ENCODE measurements around the gene DGKH. TPM values are rescaled to one million over a fixed set of nuclear protein-coding genes. Genes with fewer than 3 reads are reported as not detected.
A peak's percentile ranks its signal among the peaks of the same experiment; 100 is the strongest.
"Not testable (repeated sequence)": the region's sequence is repeated elsewhere in the genome, so short reads cannot be mapped to it uniquely, and the experiment has no call there.

Gene DGKH
- total RNA-seq, 1 experiment from 2014 or later, result 3.7 TPM

DNA sequence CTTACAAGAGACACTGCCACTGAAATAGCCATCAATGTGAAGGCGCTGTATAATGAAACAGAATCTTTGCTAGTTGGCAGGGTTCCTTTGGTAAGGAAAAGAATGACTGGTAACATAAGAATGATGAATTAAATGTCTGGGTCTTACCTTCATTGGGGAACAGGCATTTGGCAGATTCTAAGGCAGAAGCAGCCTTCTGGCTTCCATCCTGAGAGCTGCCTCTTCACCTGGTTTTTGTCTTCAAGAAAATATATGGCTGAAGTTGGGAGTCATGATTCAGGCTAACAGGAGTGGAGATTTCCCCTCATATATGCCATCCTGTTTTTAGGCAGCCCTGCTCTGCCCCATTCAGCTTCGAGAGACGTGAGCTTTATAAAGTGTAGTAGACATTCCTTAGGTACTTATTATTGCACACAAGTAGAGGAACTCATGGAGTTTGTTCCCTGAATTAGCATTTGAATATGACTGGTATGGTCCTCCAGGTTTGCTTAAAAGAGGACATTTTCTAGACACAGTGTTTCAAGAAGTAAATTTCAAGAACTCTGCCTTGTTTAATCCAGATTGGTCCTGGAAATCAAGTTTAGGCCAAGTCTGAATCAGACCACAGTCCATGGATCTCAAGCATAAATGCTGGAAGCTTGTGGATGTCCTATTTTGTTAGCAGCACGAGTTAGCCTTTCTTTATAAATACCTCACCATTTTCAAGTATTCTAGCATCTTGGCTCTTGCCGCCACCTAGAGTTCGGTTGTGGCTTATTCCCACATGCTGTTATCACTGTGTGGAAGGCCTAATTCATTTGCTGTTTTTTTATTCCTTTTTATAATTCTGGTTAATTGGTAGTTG, 167.4 kb downstream of the DGKH start:
- Histone ChIP-seq H3K36me3 (peaks cover 55% of the 10 kb centered on the region), H3K27me3 (no peaks in the 10 kb centered on the region), H3K9me3 (peaks cover 6% of the 10 kb centered on the region; the same call in 1 of the 2 replicates), H3K4me3 (no peak overlapping the region)
- peak; percentile 33 for DNase-seq

DNA sequence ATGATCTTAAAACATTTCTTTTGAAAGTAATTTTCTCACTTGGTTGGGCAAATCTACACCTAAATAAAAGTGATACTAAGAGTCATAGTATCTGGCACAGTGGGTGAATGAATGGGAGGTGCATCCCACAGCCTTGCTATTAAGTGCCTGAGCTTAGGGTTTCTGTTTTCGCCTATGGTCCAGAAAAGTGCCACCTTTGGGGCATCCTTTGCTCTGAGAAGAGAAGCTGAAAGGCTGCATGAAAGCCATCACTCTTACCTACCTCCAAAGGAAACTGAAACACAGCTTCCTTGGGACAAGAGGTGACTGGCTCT, 167.9 kb downstream of the DGKH start:
- Histone ChIP-seq H3K4me3 (no peak overlapping the region), H3K27me3 (no peaks in the 10 kb centered on the region), H3K36me3 (peaks cover 51% of the 10 kb centered on the region), H3K9me3 (peaks cover 2% of the 10 kb centered on the region; the same call in 1 of the 2 replicates)
- no peak for DNase-seq

GRCh38 chr13:42218576-42218975, 170.1 kb downstream of the DGKH start:
- Histone ChIP-seq H3K4me3 (no peak overlapping the region), H3K36me3 (peaks cover 41% of the 10 kb centered on the region), H3K9me3 (no peaks in the 10 kb centered on the region), H3K27me3 (no peaks in the 10 kb centered on the region)
- peak; percentile 76 for DNase-seq

DNA sequence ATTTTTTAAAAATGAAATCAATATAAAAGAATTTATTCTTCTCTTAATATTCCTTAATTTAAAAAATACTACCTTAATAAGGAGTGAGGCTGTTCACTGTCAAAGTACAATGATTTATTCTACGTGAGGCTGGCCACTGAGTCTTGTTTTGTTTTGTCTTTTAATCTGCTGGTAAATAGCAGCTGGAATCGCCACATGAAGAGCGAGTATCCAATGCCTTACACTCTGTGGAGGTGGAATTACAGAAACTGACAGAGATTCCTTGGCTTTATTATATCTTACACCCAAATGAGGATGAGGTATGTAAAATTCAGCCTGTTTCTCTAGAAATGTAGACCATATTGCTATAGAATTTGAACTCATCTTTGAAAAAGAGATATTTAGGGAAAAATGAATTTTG, 170.6 kb downstream of the DGKH start:
- H3K27me3 ChIP-seq, result no peaks in the 10 kb centered on the region
- peaks cover 38% of the 10 kb centered on the region for H3K36me3 ChIP-seq
- no peak overlapping the region for H3K4me3 ChIP-seq

GRCh38 chr13:42219876-42220275, 171.4 kb downstream of the DGKH start:
- Histone ChIP-seq H3K4me3 (no peak overlapping the region), H3K36me3 (peaks cover 34% of the 10 kb centered on the region), H3K9me3 (no peaks in the 10 kb centered on the region), H3K27me3 (no peaks in the 10 kb centered on the region)
- no peak for DNase-seq

More for the DNA sequence above, 170.6 kb downstream of the DGKH start:
- H3K9me3 ChIP-seq, result no peaks in the 10 kb centered on the region
- DNase-seq, result no peak

DNA sequence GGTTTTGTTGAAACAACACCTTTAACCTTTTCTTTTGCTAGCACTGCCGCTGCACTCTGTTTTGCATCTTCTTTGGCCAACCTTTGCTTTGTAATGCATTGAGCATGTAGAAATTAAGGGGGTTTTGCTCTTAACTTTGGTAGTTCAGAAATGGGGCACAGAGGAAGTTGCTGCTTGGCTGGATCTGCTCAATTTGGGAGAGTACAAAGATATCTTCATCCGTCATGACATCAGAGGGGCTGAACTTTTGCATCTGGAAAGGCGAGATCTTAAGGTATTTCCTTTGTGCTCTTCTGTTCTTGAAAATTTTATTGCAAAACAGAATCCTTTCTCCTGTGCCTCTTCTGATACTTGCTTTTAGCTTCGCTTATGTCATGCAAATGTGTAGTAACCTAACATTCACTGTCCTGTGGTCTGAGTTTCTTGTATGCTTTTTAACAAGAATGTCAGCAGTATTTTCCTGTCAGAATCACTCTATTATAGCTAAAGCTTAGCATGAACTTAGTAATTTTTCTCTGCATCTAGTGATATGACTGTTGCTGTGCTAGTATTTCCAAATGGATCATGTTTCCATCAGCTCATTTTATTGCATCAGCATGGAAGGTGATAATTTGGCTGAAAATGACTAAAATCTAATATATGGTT, 172.8 kb downstream of the DGKH start:
- H3K4me3 ChIP-seq, result no peak overlapping the region
- DNase-seq, result no peak
- no peaks in the 10 kb centered on the region for H3K9me3 ChIP-seq
- H3K27me3 ChIP-seq, result no peaks in the 10 kb centered on the region
- H3K36me3 ChIP-seq, result peaks cover 35% of the 10 kb centered on the region

DNA sequence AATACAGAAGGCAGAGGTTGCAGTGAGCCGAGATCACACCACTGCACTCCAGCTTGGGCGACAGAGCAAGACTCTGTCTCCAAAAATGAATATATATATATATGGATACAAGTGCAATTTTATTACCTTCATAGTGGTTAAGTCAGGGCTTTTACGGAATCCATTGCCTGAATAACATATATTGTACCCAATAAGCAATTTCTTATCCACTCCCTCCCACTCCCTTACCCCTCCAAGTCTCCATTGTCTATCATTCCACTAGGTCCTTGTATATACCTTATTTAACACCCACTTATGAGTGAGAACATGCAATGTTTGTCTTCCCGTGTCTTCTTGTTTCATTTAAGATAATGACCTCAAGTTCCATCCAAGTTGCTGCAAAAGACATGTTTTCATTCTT, 175.2 kb downstream of the DGKH start:
- no peaks in the 10 kb centered on the region for H3K9me3 ChIP-seq
- no peak overlapping the region for H3K4me3 ChIP-seq
- peaks cover 32% of the 10 kb centered on the region for H3K36me3 ChIP-seq
- DNase-seq, result no peak
- H3K27me3 ChIP-seq, result no peaks in the 10 kb centered on the region

DNA sequence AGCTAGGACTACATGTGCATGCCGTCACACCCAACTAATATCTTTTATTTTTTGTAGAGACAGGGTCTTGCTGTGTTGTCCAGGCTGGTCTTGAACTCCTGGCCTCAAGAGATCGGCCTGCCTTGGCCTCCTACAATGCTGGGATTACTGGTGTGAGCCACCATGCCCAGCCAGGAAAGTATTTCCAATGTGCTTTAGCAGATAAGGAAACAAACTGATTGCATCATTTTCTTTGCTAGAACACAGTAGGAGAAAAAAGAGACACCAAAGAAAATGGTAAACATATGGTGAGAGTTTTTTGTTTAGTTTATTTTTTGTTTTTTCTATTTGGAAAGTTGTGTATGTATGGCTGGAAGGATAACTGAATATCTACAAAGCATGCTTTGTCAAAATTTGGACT, 176.6 kb downstream of the DGKH start:
- H3K27me3 ChIP-seq, result no peaks in the 10 kb centered on the region
- H3K36me3 ChIP-seq, result peaks cover 26% of the 10 kb centered on the region
- no peaks in the 10 kb centered on the region for H3K9me3 ChIP-seq
- H3K4me3 ChIP-seq, result no peak overlapping the region
- DNase-seq, result no peak

GRCh38 chr13:42226759-42227158, 178.3 kb downstream of the DGKH start:
- H3K27me3 ChIP-seq, H3K9me3 ChIP-seq, H3K4me3 ChIP-seq, DNase-seq: not testable (repeated sequence)
- H3K36me3 ChIP-seq, result peaks cover 14% of the 10 kb centered on the region

DNA sequence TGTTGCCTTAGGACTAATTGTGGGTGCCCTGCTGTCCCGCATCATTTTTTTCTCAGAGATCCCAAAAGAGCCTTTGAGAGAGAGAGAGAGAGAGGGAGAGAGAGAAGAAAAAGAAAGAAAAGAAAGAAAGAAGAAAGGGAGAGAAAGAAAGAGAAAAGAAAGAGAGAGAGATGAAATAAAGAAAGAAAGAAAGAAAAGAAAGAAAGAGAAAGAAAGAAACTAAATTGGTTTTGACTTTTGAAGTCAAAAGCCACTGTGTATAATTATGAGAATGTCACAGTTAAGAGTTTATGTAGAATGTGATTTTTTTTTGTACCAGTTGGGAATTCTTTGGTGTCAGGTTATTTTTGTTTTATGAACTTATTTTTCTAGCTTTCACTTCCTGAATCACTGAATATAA, 180.1 kb downstream of the DGKH start:
- H3K9me3 ChIP-seq, result no peaks in the 10 kb centered on the region
- peaks cover 11% of the 10 kb centered on the region for H3K36me3 ChIP-seq
- no peaks in the 10 kb centered on the region for H3K27me3 ChIP-seq
- no peak for DNase-seq
- no peak overlapping the region for H3K4me3 ChIP-seq

GRCh38 chr13:42229287-42229686, 180.8 kb downstream of the DGKH start:
- peaks cover 11% of the 10 kb centered on the region for H3K36me3 ChIP-seq
- no peaks in the 10 kb centered on the region for H3K27me3 ChIP-seq
- no peaks in the 10 kb centered on the region for H3K9me3 ChIP-seq
- no peak overlapping the region for H3K4me3 ChIP-seq
- DNase-seq, result no peak

GRCh38 chr13:42232671-42233070, 184.2 kb downstream of the DGKH start:
- Histone ChIP-seq H3K36me3 (peaks cover 6% of the 10 kb centered on the region), H3K27me3 (no peaks in the 10 kb centered on the region), H3K4me3 (no peak overlapping the region), H3K9me3 (no peaks in the 10 kb centered on the region)
- no peak for DNase-seq

GRCh38 chr13:42233726-42234125, 185.3 kb downstream of the DGKH start:
- no peaks in the 10 kb centered on the region for H3K27me3 ChIP-seq
- peaks cover 6% of the 10 kb centered on the region for H3K36me3 ChIP-seq
- no peaks in the 10 kb centered on the region for H3K9me3 ChIP-seq
- no peak overlapping the region for H3K4me3 ChIP-seq
- no peak for DNase-seq

DNA sequence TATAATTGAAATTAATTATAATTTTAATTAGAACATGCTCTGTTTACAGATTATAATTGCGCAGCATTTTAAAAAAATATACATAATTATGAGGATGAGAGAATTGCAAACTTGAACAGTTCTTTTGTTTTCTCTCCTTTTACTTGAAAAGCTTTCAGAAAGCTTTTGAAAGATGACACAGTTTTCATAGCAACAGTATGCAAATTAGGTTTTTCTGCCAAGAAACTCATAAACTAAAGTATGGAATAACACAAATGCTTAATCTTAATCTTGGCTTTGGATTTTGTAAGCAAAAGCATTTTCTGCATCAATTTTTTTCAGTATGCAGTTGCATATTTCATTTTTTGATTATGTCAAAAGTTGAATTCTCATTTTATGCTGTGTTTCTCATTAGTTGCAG, 190.7 kb downstream of the DGKH start:
- no peak for DNase-seq
- Histone ChIP-seq H3K9me3 (no peaks in the 10 kb centered on the region), H3K27me3 (no peaks in the 10 kb centered on the region), H3K4me3 (no peak overlapping the region), H3K36me3 (peaks cover 3% of the 10 kb centered on the region; the same call in 1 of the 2 replicates)

DNA sequence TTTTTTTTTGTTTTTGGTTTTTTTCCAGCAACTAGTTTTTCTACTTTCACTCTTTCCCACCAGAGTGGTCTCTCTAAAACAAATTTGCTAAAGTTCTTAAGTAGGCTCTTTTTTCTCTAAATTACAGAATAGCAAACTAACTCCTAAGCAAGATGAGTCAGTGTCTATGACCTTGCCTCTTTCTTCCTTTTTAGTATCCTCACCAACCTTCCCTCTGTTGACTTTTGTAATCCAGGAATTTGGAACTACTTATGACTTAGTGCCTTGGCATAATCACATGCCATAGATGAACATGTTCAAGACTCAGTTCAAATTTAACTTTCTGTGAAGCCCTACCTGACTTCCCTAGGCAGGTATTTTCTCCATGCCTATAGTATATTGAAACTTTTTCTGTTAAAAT, 191.2 kb downstream of the DGKH start:
- no peak for DNase-seq
- no peak overlapping the region for H3K4me3 ChIP-seq
- no peaks in the 10 kb centered on the region for H3K27me3 ChIP-seq
- H3K9me3 ChIP-seq, result no peaks in the 10 kb centered on the region
- H3K36me3 ChIP-seq, result peaks cover 3% of the 10 kb centered on the region; the same call in 1 of the 2 replicates

GRCh38 chr13:42246541-42246940, 198.1 kb downstream of the DGKH start:
- no peaks in the 10 kb centered on the region for H3K27me3 ChIP-seq
- no peaks in the 10 kb centered on the region for H3K9me3 ChIP-seq
- no peaks in the 10 kb centered on the region for H3K36me3 ChIP-seq
- no peak overlapping the region for H3K4me3 ChIP-seq
- DNase-seq, result no peak

- H3K4me3 ChIP-seq, result no peak overlapping the region
- DNase-seq, result no peak
- H3K27me3 ChIP-seq, result no peaks in the 10 kb centered on the region
- H3K9me3 ChIP-seq, result no peaks in the 10 kb centered on the region
- H3K36me3 ChIP-seq, result no peaks in the 10 kb centered on the region
Observed at GRCh38 chr13:42247883-42248282, 199.4 kb downstream of the DGKH start.

DNA sequence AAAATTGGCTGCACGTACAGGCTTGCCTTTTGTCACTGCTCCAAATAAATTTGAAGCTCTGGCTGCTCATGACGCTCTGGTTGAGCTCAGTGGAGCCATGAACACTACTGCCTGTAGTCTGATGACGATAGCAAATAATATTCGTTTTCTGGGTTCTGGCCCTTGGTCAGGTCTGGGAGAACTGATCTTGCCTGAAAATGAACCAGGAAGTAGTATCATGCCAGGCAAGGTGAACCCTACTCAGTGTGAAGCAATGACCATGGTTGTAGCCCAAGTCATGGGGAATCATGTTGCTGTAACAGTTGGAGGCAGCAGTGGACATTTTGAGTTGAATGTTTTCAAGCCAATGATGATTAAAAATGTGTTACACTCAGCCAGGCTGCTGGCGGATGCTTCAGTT, 207.4 kb downstream of the DGKH start:
- H3K9me3 ChIP-seq, result no peaks in the 10 kb centered on the region
- no peaks in the 10 kb centered on the region for H3K27me3 ChIP-seq
- H3K36me3 ChIP-seq, result no peaks in the 10 kb centered on the region
- H3K4me3 ChIP-seq, result no peak overlapping the region
- DNase-seq, result no peak
